Right lobe of liver (tissue), 4 donors: ENCODE results near the gene CXCR6.

Source experiments
- CTCF ChIP-seq, 4 donors: fragments of 200-600 bp in 3 of 4; fragments of 450-650 bp in 1 of 4; IDR thresholded peaks; one replicate each; pipeline versions ENCODE4 v1.5.1 to v1.8.0; 2016 to 2022; ENCODE audit warnings: antibody characterized with exemption in 4 of 4, mild to moderate bottlenecking in 2 of 4
- POLR2A ChIP-seq: fragments of 450-650 bp; IDR thresholded peaks from one replicate; pipeline ENCODE4 v1.6.1; 2017; ENCODE audit warnings: antibody characterized with exemption, mild to moderate bottlenecking
- donor health status: DM: no; HTN: no; CAD: no.
- donor health status: DM: no; HTN: no; CAD: no.
- donor health status: DM: no; HTN: yes; CAD: no.

- no peak for TF ChIP-seq CTCF (IDR thresholded peaks at IDR 0.05)
- TF ChIP-seq POLR2A, result no peak
Observed at GRCh38 chr3:45938043-45938435, 5.2 kb upstream of the CXCR6 start.
